K562 (cell line): ENCODE measurements around the gene ZFP64. TPM values are rescaled to one million over a fixed set of nuclear protein-coding genes. Genes with fewer than 3 reads are reported as not detected.

Experiments
- ATAC-seq: fragments of 200-7000 bp; cut with Tn5 transposase; 3 replicates; pipeline ENCODE4 v1.9.1; 2020; ENCODE audit warnings: moderate library complexity
- BruUV-seq: library from RNA; stranded (reverse); fragments of 400-500 nt; replicated peaks from 2 replicates; lab custom pipeline; 2021; lab: Mats Ljungman, UMichigan
- CTCF ChIA-PET: fragments of 300-600 bp; formaldehyde crosslinking; extraction: SDS; loops from one replicate; lab custom pipeline; 2021; ENCODE audit warnings: low intra/inter-chr PET ratio; lab: Yijun Ruan, JAX
- POLR2A ChIA-PET: fragments of 300-600, 350-650 bp; sonication (Branson Sonifier 250); formaldehyde crosslinking; extraction: SDS; loops from one replicate; lab custom pipeline; 2021; ENCODE audit warnings: antibody characterized with exemption, inconsistent platforms; lab: Yijun Ruan, JAX
- DNase-seq, 4 experiments: peaks; one replicate each; pipeline versions ENCODE4 v3.0.0 to v3.0.0-alpha.2; 2011 to 2018; ENCODE audit warnings: low spot score in 3 of 4, mixed read lengths in 3 of 4; ENCODE audit errors: extremely low read depth in 1 of 4
- FAIRE-seq: peaks from 2 replicates; lab custom pipeline; 2011; peaks lifted over from hg19 to GRCh38; lab: Jason Lieb, UNC
- H2AFZ ChIP-seq: 2 replicates; pipeline ENCODE4 v1.6.0; 2011; ENCODE audit warnings: low read depth, low read length, control low read depth, inconsistent platforms
- H3K27ac ChIP-seq: fragments of 200-600 bp; 3 replicates; pipeline ENCODE4 v1.8.0; 2011; ENCODE audit warnings: low read depth, mild to moderate bottlenecking, control low read depth, inconsistent platforms, low read length, moderate library complexity, mixed read lengths; ENCODE audit errors: extremely low read depth
- H3K27me3 ChIP-seq, 2 experiments: fragments of 300-600 bp in 1 of 2; 2 replicates in 1 of 2; 3 replicates in 1 of 2; pipeline versions ENCODE4 v1.6.0 to v1.8.0; 2011; ENCODE audit warnings: inconsistent platforms in 2 of 2, low read length in 2 of 2, mild to moderate bottlenecking in 1 of 2, mixed read lengths in 1 of 2, moderate library complexity in 1 of 2; ENCODE audit not compliant: control insufficient read depth in 2 of 2, insufficient read depth in 2 of 2
- H3K36me3 ChIP-seq: fragments of 300-600 bp; 3 replicates; pipeline ENCODE4 v1.8.0; 2011; ENCODE audit warnings: mild to moderate bottlenecking, low read length, inconsistent platforms; ENCODE audit not compliant: control insufficient read depth, insufficient read depth
- H3K4me1 ChIP-seq, 2 experiments: fragments of 200-600 bp in 1 of 2; replicated peaks in 1 of 2; 2 replicates in 1 of 2; 3 replicates in 1 of 2; pipeline versions ENCODE4 v1.5.1 to v1.8.0; 2011; ENCODE audit warnings: inconsistent platforms in 2 of 2, low read length in 2 of 2, mild to moderate bottlenecking in 1 of 2, mixed read lengths in 1 of 2, moderate library complexity in 1 of 2; ENCODE audit not compliant: control insufficient read depth in 2 of 2, insufficient read depth in 2 of 2
- H3K4me2 ChIP-seq: 2 replicates; pipeline ENCODE4 v1.6.1; 2011; ENCODE audit warnings: low read length, control low read depth, inconsistent platforms, mixed read lengths; ENCODE audit not compliant: insufficient read depth
- H3K4me3 ChIP-seq: fragments of 200-600 bp; sonication (generic), shearing (Covaris generic); 2 replicates; pipeline ENCODE4 v1.5.1; 2016; ENCODE audit warnings: control low read depth, inconsistent platforms
- H3K79me2 ChIP-seq: fragments of 200-600 bp; 3 replicates; pipeline ENCODE4 v1.8.0; 2011; ENCODE audit warnings: low read length, inconsistent platforms; ENCODE audit not compliant: control insufficient read depth, insufficient read depth
- H3K9ac ChIP-seq, 2 experiments: 2 replicates each; pipeline versions ENCODE4 v1.6.0 to v1.6.1; 2011; ENCODE audit warnings: low read depth in 2 of 2, low read length in 2 of 2, control low read depth in 1 of 2, inconsistent platforms in 1 of 2, mild to moderate bottlenecking in 1 of 2, mixed read lengths in 1 of 2; ENCODE audit not compliant: insufficient read depth in 1 of 2
- H3K9me1 ChIP-seq: one replicate; pipeline ENCODE4 v1.6.0; 2011; ENCODE audit warnings: inconsistent platforms, mild to moderate bottlenecking, low read length, moderate library complexity; ENCODE audit not compliant: control insufficient read depth, insufficient read depth
- H3K9me3 ChIP-seq: replicated peaks from 2 replicates; pipeline ENCODE4 v1.5.1; 2011; ENCODE audit warnings: low read depth, low read length, inconsistent platforms; ENCODE audit not compliant: control insufficient read depth, insufficient read depth
- H4K20me1 ChIP-seq: replicated peaks from 2 replicates; pipeline ENCODE4 v1.6.1; 2011; ENCODE audit warnings: low read length, inconsistent platforms, mixed read lengths; ENCODE audit not compliant: control insufficient read depth, insufficient read depth
- AFF4 ChIP-seq: sonication (generic); formaldehyde crosslinking; IDR thresholded peaks from 2 replicates; pipeline ENCODE4 v1.8.0; 2023; ENCODE audit warnings: mild to moderate bottlenecking, missing genetic modification reagents
- CBFB ChIP-seq: sonication (generic); formaldehyde crosslinking; IDR thresholded peaks from 2 replicates; pipeline ENCODE4 v1.4.0; 2020; ENCODE audit warnings: mild to moderate bottlenecking, missing genetic modification reagents
- E2F4 ChIP-seq: sonication (generic); formaldehyde crosslinking; IDR thresholded peaks from 2 replicates; pipeline ENCODE4 v1.8.0; 2022; ENCODE audit warnings: mild to moderate bottlenecking, low read depth, missing genetic modification reagents
- GABPA ChIP-seq: fragments of 200-800 bp; sonication (Bioruptor generic); conservative IDR thresholded peaks from 2 replicates; pipeline ENCODE4 v1.6.1; 2016; ENCODE audit warnings: low read depth, missing genetic modification characterization, missing compliant biosample characterization
- GTF2B ChIP-seq: IDR thresholded peaks from 2 replicates; pipeline ENCODE4 v1.6.1; 2011; ENCODE audit not compliant: insufficient read length; ENCODE audit errors: extremely low read depth
- KLF16 ChIP-seq: IDR thresholded peaks from 2 replicates; pipeline ENCODE4 v1.6.1; 2016; ENCODE audit warnings: antibody characterized with exemption
- MAFG ChIP-seq: fragments of 450-650 bp; conservative IDR thresholded peaks from 2 replicates; pipeline ENCODE4 v1.6.1; 2016; ENCODE audit warnings: missing genetic modification characterization, missing compliant biosample characterization
- MEF2A ChIP-seq: IDR thresholded peaks from 2 replicates; pipeline ENCODE4 v1.6.1; 2011; ENCODE audit warnings: low read depth, mild to moderate bottlenecking, low read length, moderate library complexity; ENCODE audit not compliant: control insufficient read depth
- SIX5 ChIP-seq, 2 experiments: IDR thresholded peaks; 2 replicates each; pipeline ENCODE4 v1.6.1; 2011; ENCODE audit warnings: low read length in 2 of 2, borderline replicate concordance in 1 of 2, low read depth in 1 of 2, mild to moderate bottlenecking in 1 of 2, moderate library complexity in 1 of 2; ENCODE audit not compliant: insufficient read depth in 1 of 2
- SPI1 ChIP-seq: IDR thresholded peaks from 2 replicates; pipeline ENCODE4 v1.6.1; 2011; ENCODE audit warnings: low read depth, low read length, control low read depth, borderline replicate concordance
- TCF7L2 ChIP-seq: fragments of 150-350 bp; IDR thresholded peaks from 2 replicates; pipeline ENCODE4 v1.6.1; 2016; ENCODE audit warnings: low read depth, mild to moderate bottlenecking, low read length, moderate library complexity
- ZFP36 ChIP-seq: fragments of 150-350 bp; IDR thresholded peaks from 2 replicates; pipeline ENCODE4 v1.6.1; 2018; ENCODE audit warnings: low read length, low read depth; ENCODE audit not compliant: partially characterized antibody
- ZNF274 ChIP-seq: IDR thresholded peaks from 2 replicates; pipeline ENCODE4 v1.6.1; 2011; ENCODE audit warnings: low read depth, mild to moderate bottlenecking, low read length, moderate library complexity, borderline replicate concordance
- WGBS: fragments of 100-300 bp; shearing (Covaris generic); methylation state at CpG from one replicate; pipeline ENCODE4 v1.1.6; 2016; ENCODE audit warnings: low coverage, mixed read lengths; ENCODE audit not compliant: insufficient coverage; ENCODE audit errors: missing lambda C conversion rate; 5-methylcytosine and 5-hydroxymethylcytosine counted together
- in situ Hi-C: fragments of 300-500 bp; cut with MboI; formaldehyde crosslinking; loops from 4 replicates; pipeline ENCODE4 v1.15.0; 2018; ENCODE audit warnings: inconsistent platforms, mixed read lengths
- intact Hi-C: fragments of 100-400 bp; cut with micrococcal nuclease; formaldehyde crosslinking; loops from 2 replicates; pipeline ENCODE4 v1.14.2; 2022
- polyA plus RNA-seq, 8 experiments: library from polyadenylated mRNA; depleted of rRNA in 4 of 8; stranded (reverse) in 5 of 8; unstranded in 3 of 8; fragments of >200 nt; fragmentation: Nextera tagmentation in 2 of 8; fragmentation: Illumina TruSeq in 1 of 8; extraction: Ambion mirVana in 2 of 8; extraction: Trizol in 1 of 8; gene quantifications; 2 replicates each; pipeline versions ENCODE4 v1.2.1 to v1.2.3, GENCODE V29; 2011 to 2014; ENCODE audit warnings: inconsistent platforms in 1 of 8, missing spikeins in 1 of 8
- total RNA-seq, 7 experiments: library from RNA; depleted of rRNA in 6 of 7; stranded (reverse); fragments of >200 nt in 6 of 7; fragmentation: Illumina TruSeq in 2 of 7; extraction: Trizol in 2 of 7; gene quantifications; 2 replicates each; pipeline versions ENCODE4 v1.2.1 to v1.2.3, GENCODE V29; 2011 to 2021; ENCODE audit warnings: low replicate concordance in 1 of 7

ZFP64 gene
- total and polyA plus RNA-seq, 9 of the 15 experiments (the other 6 are each of a cell fraction or from before 2014, with no cell fraction given) = 1.4 to 13.4 (median 7.0) TPM

GRCh38 chr20:52110456-52110855, 81.1 kb downstream of the ZFP64 start:
- H3K36me3 ChIP-seq = no peaks in the 10 kb centered on the region
- H3K79me2 ChIP-seq = no peaks in the 10 kb centered on the region
- no peak overlapping the region for H2AFZ ChIP-seq
- no peak overlapping the region for H3K4me3 ChIP-seq
- in situ Hi-C loops (no loop called here), intact Hi-C loops (no loop called here)
- H4K20me1 ChIP-seq = no peaks in the 10 kb centered on the region
- BruUV-seq = no TSS peak
- ChIA-PET POLR2A (interaction anchor here (1.2 kb wide), 1 partner anchor 9 kb away, joined by 3 read pairs; no protein-coding TSS in a partner anchor), CTCF (no interaction called here)
- H3K4me1 ChIP-seq = 0 out of 5 replicates have a peak, but pooled peaks cover 0 to 4% of the 10 kb centered on the region in 2 experiments
- no peaks in the 10 kb centered on the region; a peak in 1 of 5 replicates for H3K27me3 ChIP-seq
- DNase-seq (no peak), FAIRE-seq (no peak), ATAC-seq (no peak)
- H3K9me1 ChIP-seq = no peaks in the 10 kb centered on the region
- 11% methylated on average over 6 of the region's 6 CpGs for whole genome bisulfite sequencing
- H3K27ac ChIP-seq = no peak overlapping the region
- no peak overlapping the region for H3K4me2 ChIP-seq
- H3K9ac ChIP-seq = no peak overlapping the region
- H3K9me3 ChIP-seq = no peaks in the 10 kb centered on the region
- TF ChIP-seq ZFP36 = no peak
- TF ChIP-seq E2F4 (CRISPR knock-in tag) = no peak
- no peak for TF ChIP-seq MEF2A
- no peak for TF ChIP-seq AFF4 (CRISPR knock-in tag)
- no peak for TF ChIP-seq SPI1
- TF ChIP-seq GABPA = no peak
- TF ChIP-seq CBFB (CRISPR knock-in tag) = no peak
- TF ChIP-seq KLF16 = no peak
- no peak for TF ChIP-seq ZNF274
- no peak for TF ChIP-seq MAFG (tag)
- TF ChIP-seq TCF7L2 = no peak
- no peak for TF ChIP-seq SIX5 (IDR thresholded peaks at IDR 0.05; ENCODE audit: borderline replicate concordance in 1 of 2, insufficient read depth in 1 of 2, low read depth in 1 of 2, low read length in 2 of 2)
- TF ChIP-seq GTF2B = no peak
